T47D (cell line): ENCODE results near the gene SLC1A1.
A peak's percentile ranks its signal among the peaks of the same experiment; 100 is the strongest.
"Not testable (repeated sequence)": the region's sequence is repeated elsewhere in the genome, so short reads cannot be mapped to it uniquely, and the experiment has no call there.

Source experiments
- DNase-seq, 2 experiments: peaks; one replicate each; pipeline versions ENCODE4 v3.0.0 to v3.0.0-alpha.2; 2011 to 2012; ENCODE audit warnings: low read depth in 1 of 2, low spot score in 1 of 2
- JUND ChIP-seq: IDR thresholded peaks from 2 replicates; pipeline ENCODE4 v1.6.1; 2012; ENCODE audit warnings: low read depth
- in situ Hi-C: cut with HindIII; loops from 2 replicates; pipeline ENCODE4 v1.10.0; 2016; ENCODE audit warnings: low sequenced_read_pairs, low pct_unique_long_range_greater_than_20kb

The SLC1A1 gene

DNA sequence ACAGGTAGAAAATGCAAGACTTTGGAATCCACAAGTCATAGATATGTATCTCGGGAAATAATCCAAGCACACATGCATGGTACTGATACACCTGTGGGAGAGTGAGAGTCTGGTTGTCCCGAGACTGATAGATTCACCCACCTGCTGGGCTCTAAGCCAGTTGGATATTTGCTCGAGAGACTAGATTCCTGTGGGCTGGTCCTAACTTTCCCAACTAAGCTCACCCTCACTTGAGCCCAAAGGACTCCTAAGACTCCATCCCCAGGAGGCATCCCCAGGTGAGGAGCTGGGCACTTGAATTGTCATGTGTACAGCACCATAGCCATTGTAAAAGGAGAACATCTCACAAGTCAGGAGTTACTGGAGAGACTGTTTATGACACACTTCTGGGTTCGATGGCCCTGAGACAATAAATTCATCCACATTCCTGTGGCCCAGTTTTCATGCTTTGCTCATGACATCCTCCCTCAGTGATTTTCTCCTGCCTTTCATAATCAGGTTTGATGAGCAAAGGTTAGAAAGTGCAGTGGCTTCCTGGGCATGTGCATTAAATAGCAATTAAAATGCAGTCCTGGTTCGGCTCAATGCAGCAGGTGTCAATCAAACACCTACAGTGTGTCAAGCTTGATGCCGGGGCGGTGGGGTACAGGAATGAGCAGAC, 18.1 kb downstream of the SLC1A1 start:
- TF ChIP-seq JUND, result no peak
- peak in 1 of 2 experiments; percentile 55 for DNase-seq
- in situ Hi-C loops, result no loop called here

DNA sequence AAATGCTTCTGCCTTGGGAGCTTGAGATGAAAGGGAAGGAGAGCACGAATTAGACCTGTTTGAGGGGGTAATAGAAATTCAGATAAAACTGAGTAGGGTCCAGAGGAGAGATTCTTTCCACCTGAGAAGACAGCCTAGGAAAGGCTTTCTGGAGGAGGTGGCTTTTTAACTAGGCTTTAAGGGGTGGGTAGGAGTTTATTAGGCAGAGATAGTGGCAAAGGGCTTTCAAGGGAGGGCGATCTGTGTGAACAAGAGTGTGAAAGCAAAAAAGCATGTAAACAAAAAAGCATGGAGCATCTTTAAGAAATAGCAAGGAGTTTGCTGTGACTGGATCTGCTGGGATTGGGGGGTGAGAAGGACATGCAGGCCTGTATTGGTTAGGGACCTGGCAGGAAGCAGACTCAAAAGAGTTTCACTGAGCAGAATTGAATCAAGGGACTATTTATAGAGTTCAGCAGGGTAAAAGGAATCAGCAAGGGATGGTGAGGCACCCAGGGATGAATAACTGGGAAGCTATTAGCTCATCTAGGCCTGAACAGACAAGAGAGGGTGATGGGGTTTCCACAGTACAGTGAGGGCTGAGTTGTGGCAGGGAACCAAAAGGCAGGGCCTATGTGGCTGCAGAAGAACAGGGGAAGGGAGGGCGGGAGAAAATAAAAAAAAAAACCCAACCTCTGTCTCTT, 18.8 kb downstream of the SLC1A1 start:
- in situ Hi-C loops, result no loop called here
- TF ChIP-seq JUND, result no peak
- DNase-seq, result no peak

DNA sequence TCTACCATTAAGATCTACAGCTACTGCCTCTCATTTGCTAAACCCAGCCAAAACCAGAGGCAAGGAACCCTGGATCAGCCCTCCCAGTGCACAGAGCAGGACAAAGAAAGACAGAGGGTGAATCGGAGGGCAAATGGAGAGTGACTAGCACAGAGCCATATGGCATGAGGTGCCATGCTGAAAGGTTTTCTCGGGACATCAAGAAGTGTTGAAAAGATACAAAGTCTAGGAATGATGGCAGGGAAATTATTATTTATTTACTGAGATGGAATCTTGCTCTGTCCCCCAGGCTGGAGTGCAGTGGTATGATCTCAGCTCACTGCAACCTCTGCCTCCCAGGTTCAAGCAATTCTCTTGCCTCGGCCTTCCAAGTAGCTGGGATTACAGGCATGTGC, 19.3 kb downstream of the SLC1A1 start:
- no peak for TF ChIP-seq JUND
- in situ Hi-C loops, result no loop called here
- DNase-seq, result no peak

DNA sequence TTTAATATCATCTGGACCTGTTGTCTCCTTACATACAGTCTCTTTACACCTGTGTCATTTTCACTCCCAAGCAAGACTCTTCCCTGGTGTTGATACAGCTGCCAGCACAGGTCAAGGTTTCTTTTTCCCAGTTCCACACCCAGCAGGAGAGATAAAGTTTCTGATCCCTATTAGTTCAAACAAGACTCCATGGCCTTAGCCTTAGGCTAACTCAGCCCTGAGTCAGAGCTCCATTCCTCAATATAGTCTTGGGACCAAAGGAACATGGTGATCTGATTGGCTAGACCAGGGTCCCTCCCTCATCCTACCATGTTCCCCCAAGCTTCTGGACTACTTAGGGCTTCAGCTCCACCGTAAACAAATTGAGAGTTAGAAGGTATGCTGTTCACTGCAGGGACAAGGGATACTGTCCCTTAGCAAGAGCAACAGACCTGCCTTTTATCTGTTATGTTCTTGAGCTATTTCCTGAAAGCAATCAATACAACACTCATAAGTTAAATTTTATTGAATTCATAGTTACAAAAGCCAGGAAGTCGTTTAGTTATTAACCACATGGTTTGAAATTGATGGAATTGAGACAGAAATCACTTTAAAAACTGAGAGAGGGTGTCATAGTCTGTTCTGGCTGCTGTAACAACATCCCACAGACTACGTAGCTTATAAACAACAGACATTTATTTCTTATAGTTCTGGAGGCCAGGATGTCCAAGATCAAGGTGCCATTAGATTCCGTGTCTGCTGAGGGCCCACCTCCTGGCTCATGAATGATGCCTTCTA, 20.5 kb downstream of the SLC1A1 start:
- TF ChIP-seq JUND, result no peak
- in situ Hi-C loops, result no loop called here

DNA sequence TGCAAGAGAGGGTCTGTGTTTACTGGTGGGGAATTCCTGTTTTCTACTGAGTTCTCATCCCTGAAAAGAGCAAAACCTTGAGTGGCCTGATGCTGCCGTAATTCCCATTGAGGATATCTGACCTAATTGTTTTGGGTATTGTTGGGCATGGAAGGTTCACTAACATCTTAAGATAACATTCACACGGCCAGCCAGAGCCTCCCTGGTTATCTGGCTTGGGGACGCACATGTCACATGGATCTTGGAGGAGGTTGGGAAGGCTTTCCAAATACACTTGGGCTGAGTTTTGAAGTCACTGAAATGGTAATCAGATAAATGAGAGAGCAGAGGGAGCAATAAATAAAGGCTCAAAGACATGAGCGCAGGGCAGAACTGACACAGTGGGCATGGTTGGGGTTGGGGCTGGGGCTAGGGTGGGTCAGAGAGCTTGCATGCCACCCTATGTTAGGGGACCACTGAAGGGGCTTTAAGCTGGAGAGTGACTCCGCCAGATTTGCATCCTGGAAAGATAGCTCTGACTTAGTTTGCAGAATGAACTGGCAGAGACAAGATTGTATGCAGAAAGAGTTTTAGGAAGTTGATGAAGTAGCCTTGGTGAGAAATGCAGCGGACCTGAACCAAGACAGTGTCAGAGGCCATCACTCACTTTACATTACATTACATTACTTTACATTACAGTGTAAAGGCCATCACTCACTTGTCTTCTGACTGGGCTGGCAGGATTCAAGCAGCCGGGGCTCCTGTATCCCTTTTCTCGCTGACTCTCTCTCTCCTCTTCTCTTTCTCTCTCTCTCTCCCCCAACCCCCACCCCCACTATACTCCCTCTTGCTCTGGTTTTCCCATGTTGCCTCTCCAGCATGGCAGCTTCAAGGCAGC, 24.2 kb downstream of the SLC1A1 start:
- no peak for DNase-seq
- TF ChIP-seq JUND, result no peak
- in situ Hi-C loops, result no loop called here

More for the DNA sequence above, 20.5 kb downstream of the SLC1A1 start:
- DNase-seq, result no peak

DNA sequence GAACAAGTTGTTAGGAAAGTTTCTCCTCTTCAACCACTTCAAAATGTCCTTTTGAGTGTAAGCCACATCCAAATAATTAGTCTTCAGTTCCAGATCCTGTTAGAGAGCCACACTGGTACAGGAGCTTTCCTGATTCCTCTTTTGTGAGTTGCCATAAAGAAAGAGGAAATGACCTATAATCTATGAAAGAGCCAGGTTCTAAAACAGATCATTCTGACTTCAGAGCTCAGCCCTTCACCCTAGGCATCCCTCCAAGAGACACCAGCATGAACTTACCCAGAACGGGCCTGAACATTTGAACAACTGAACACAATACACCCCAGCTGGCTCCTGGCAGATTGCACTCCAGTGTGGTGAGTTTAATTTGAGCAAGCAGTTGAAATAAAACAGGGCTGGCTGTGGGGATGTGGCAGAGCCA, 25.7 kb downstream of the SLC1A1 start:
- no peak for DNase-seq
- in situ Hi-C loops, result no loop called here
- TF ChIP-seq JUND, result no peak

DNA sequence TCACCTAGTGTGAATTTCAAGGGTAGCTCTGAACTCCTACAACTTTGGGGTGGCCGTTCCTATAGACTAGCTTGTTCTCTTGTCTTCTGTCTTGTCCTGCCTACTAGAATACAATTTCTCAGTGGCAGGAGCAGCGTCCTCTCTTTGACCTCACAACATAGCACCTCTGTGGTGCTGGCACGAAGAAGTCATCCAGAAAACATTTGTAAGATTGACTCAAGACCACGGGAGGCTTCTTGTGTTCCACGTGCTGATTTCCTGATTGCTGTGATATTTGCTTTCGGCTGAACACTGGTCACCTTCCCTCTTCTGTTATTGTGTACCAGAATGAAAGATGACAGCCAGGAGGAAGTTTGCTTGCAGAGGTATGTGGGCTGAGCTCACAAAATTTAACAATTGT, 27.0 kb downstream of the SLC1A1 start:
- in situ Hi-C loops, result no loop called here
- no peak for TF ChIP-seq JUND
- DNase-seq, result peak in 1 of 2 experiments; percentile 11

DNA sequence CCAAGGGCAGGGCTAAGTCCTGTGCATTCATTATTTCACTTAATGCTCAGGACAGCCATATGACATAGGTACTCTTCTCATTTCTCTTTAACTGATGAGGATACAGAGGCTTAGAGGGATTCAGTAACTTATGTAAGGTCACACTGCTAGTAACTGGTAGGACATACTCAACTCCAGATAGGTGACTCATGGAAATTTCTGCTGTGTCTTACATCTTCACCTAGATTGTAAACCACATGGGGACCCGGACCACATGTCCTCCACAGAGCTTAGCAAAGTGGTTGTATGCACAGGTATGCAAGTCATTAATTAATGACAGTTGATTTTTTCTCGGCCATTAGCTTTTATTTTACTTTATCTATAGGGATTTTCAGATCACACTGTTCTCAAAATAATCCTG, 29.3 kb downstream of the SLC1A1 start:
- in situ Hi-C loops, result no loop called here
- TF ChIP-seq JUND, result no peak
- no peak for DNase-seq

DNA sequence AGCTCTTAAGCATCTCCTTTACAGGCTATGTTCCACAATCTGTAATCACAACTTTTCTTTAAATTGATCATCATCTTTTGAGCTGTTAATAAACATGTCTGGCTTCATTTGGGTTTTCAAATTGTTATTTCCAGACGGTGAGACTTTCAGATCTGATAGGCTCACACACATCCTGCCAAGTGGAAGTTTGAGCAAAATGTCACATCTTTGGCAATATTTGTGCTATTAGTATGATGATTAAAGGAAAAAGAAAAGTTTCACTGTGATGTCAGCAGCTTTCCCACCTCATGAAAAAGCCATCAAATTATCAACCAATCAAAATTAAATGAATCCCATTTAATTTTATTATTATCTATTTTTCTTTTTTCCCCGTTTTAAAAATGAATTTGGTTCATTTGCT, 29.8 kb downstream of the SLC1A1 start:
- DNase-seq, result no peak
- in situ Hi-C loops, result no loop called here
- TF ChIP-seq JUND, result no peak

DNA sequence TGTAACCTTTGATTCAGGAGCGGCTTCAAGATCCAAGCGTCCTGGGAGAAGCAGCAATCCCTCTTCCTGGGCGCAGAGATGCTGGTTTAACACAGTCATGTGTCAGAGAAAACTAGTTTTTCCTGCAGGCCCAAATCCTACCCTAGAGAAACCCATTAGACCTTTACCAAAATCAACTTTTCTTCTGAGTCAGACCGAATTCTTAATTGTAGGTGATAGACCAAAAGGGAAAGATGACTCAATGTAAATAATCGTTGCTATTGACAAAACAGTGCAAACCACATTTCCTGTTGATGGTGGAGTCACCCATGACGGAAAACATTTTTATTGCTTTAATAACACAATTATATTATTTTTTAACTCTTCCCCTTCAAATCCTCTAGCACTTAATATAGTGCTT, 40.1 kb downstream of the SLC1A1 start:
- in situ Hi-C loops, result no loop called here
- TF ChIP-seq JUND, result no peak
- no peak for DNase-seq

DNA sequence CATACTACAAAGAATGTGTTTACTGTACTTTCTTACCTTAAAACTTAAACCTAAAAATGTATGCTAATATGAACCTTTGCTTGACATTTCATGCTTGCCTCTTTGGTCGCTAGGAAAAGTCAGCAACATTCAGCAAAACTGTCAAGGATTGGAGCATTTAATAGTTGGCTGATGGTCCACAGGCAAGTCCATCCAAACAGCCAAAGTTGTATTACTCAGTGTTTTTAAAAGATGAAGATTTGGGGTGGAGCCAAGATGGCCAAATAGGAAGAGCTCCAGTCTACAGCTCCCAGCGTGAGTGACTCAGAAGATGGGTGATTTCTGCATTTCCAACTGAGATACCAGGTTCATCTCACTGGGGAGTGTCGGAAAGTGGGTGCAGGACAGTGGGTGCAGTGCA, 40.6 kb downstream of the SLC1A1 start:
- in situ Hi-C loops, DNase-seq: not testable (repeated sequence)

DNA sequence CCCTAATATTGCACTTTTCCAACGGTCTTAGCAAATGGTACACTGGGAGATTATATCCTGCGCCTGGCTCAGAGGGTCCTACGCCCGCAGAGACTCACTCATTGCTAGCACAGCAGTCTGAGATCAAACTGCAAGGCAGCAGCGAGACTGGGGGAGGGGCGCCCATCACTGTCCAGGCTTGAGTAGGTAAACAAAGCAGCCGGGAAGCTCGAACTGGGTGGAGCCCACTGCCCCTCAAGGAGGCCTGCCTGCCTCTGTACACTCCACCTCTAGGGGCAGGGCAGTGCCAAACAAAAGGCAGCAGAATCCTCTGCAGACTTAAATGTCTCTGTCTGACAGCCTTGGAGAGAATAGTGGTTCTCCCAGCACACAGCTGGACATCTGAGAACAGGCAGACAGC, 41.1 kb downstream of the SLC1A1 start:
- DNase-seq, in situ Hi-C loops: not testable (repeated sequence)

DNA sequence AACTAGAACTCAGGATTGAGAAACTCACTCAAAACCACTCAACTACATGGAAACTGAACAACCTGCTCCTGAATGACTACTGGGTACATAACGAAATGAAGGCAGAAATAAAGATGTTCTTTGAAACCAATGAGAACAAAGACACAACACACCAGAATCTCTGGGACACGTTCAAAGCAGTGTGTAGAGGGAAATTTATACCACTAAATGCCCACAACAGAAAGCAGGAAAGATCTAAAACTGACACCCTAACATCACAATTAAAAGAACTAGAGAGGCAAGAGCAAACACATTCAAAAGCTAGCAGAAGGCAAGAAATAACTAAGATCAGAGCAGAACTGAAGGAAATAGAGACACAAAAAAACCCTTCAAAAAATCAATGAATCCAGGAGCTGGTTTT, 43.6 kb downstream of the SLC1A1 start:
- in situ Hi-C loops, DNase-seq: not testable (repeated sequence)

DNA sequence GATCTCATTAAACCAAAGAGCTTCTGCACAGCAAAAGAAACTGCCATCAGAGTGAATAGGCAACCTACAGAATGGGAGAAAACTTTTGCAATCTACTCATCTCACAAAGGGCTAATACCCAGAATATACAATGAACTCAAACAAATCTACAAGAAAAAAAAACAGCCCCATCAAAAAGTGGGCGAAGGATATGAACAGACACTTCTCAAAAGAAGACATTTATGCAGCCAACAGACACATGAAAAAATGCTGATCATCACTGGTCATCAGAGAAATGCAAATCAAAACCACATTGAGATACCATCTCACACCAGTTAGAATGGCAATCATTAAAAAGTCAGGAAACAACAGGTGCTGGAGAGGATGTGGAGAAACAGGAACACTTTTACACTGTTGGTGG, 45.9 kb downstream of the SLC1A1 start:
- in situ Hi-C loops, DNase-seq: not testable (repeated sequence)
